Fibroblast of lung (primary cell): ENCODE data around the gene LDLRAD4. TPM values are rescaled to one million over a fixed set of nuclear protein-coding genes. Genes with fewer than 3 reads are reported as not detected.

ENCODE experiments used
- DNase-seq, 2 donors: peaks; one replicate each; pipeline versions ENCODE4 v3.0.0 to v3.0.0-alpha.2; 2010; ENCODE audit warnings: low read depth in 2 of 2
- H2AFZ ChIP-seq: 2 replicates; pipeline ENCODE4 v1.5.1; 2012; ENCODE audit warnings: low read length, control low read depth, inconsistent platforms
- H3K27ac ChIP-seq: 2 replicates; pipeline ENCODE4 v1.5.1; 2011; ENCODE audit warnings: low read length, control low read depth; ENCODE audit not compliant: insufficient read depth
- H3K27me3 ChIP-seq: 2 replicates; pipeline ENCODE4 v1.5.1; 2011; ENCODE audit warnings: mild to moderate bottlenecking, low read length; ENCODE audit not compliant: control insufficient read depth, insufficient read depth
- H3K36me3 ChIP-seq: 2 replicates; pipeline ENCODE4 v1.5.1; 2011; ENCODE audit warnings: low read length; ENCODE audit not compliant: control insufficient read depth, insufficient read depth
- H3K4me1 ChIP-seq: 2 replicates; pipeline ENCODE4 v1.5.1; 2011; ENCODE audit warnings: low read length; ENCODE audit not compliant: control insufficient read depth, insufficient read depth; ENCODE audit errors: extremely low read depth
- H3K4me2 ChIP-seq: 2 replicates; pipeline ENCODE4 v1.5.1; 2011; ENCODE audit warnings: low read length, control low read depth; ENCODE audit not compliant: insufficient read depth; ENCODE audit errors: extremely low read depth
- H3K4me3 ChIP-seq, 4 experiments: fragments of 200-600 bp in 1 of 4; sonication (generic) in 1 of 4; replicated peaks in 1 of 4; 2 replicates each; pipeline ENCODE4 v1.5.1; 2011 to 2016; ENCODE audit warnings: low read length in 4 of 4, low read depth in 3 of 4, mild to moderate bottlenecking in 3 of 4, control low read depth in 2 of 4, inconsistent platforms in 1 of 4, mixed read lengths in 1 of 4; ENCODE audit not compliant: insufficient read depth in 1 of 4; ENCODE audit errors: control extremely low read depth in 1 of 4
- H3K79me2 ChIP-seq: 2 replicates; pipeline ENCODE4 v1.5.1; 2012; ENCODE audit warnings: mild to moderate bottlenecking, low read length, inconsistent platforms; ENCODE audit not compliant: control insufficient read depth, insufficient read depth
- H3K9ac ChIP-seq: 2 replicates; pipeline ENCODE4 v1.5.1; 2011; ENCODE audit warnings: mild to moderate bottlenecking, low read length, control low read depth; ENCODE audit not compliant: insufficient read depth
- H3K9me3 ChIP-seq: 2 replicates; pipeline ENCODE4 v1.5.1; 2012; ENCODE audit warnings: low read depth, low read length; ENCODE audit not compliant: control insufficient read depth, insufficient read depth
- H4K20me1 ChIP-seq: 2 replicates; pipeline ENCODE4 v1.5.1; 2011; ENCODE audit warnings: low read length; ENCODE audit not compliant: control insufficient read depth, insufficient read depth; ENCODE audit errors: extremely low read depth
- CTCF ChIP-seq, 2 donors: IDR thresholded peaks in 1 of 2; conservative IDR thresholded peaks in 1 of 2; 1 replicate in 1 of 2; 2 replicates in 1 of 2; pipeline ENCODE4 v1.5.1; 2011 to 2012; ENCODE audit warnings: low read length in 2 of 2, control low read depth in 1 of 2, inconsistent platforms in 1 of 2, low read depth in 1 of 2, mild to moderate bottlenecking in 1 of 2
- EZH2 ChIP-seq: IDR thresholded peaks from 2 replicates; pipeline ENCODE4 v1.5.1; 2012; ENCODE audit warnings: low read length, control low read depth, mild to moderate bottlenecking; ENCODE audit errors: missing control alignments
- polyA plus RNA-seq, 2 donors: library from polyadenylated mRNA; depleted of rRNA in 1 of 2; stranded (reverse) in 1 of 2; unstranded in 1 of 2; fragments of >200 nt; gene quantifications; 2 replicates each; pipeline ENCODE4 v1.2.1, GENCODE V29; 2011 to 2012; ENCODE audit warnings: missing spikeins in 1 of 2
- total RNA-seq: library from RNA; depleted of rRNA; stranded (reverse); fragments of >200 nt; gene quantifications from 2 replicates; pipeline ENCODE4 v1.2.1, GENCODE V29; 2014

Gene LDLRAD4
- total and polyA plus RNA-seq, 2 donors (not counting 1 experiment from before 2014, with no cell fraction given), result not detected

- no peak overlapping the region for H3K9ac ChIP-seq
- H4K20me1 ChIP-seq, result no peaks in the 10 kb centered on the region
- H3K4me1 ChIP-seq, result no peaks in the 10 kb centered on the region
- H3K9me3 ChIP-seq, result no peaks in the 10 kb centered on the region
- H3K27ac ChIP-seq, result no peak overlapping the region
- H3K27me3 ChIP-seq, result no peaks in the 10 kb centered on the region
- no peak overlapping the region for H2AFZ ChIP-seq
- no peak for DNase-seq
- TF ChIP-seq EZH2 (no peak), CTCF (conservative IDR thresholded peaks at IDR 0.05 in 1 of 2, IDR thresholded peaks at IDR 0.05 in 1 of 2; ENCODE audit: low read depth in 1 of 2, low read length in 2 of 2) (no peak)
- no peaks in the 10 kb centered on the region for H3K36me3 ChIP-seq
- H3K79me2 ChIP-seq, result no peaks in the 10 kb centered on the region
- H3K4me3 ChIP-seq, result no peak overlapping the region
- no peak overlapping the region for H3K4me2 ChIP-seq
Measured at GRCh38 chr18:13577781-13578180, 359.2 kb downstream of the LDLRAD4 start.

GRCh38 chr18:13578400-13578799 lies 359.8 kb downstream of the LDLRAD4 start:
- TF ChIP-seq CTCF (conservative IDR thresholded peaks at IDR 0.05 in 1 of 2, IDR thresholded peaks at IDR 0.05 in 1 of 2; ENCODE audit: low read depth in 1 of 2, low read length in 2 of 2), result no peak
- TF ChIP-seq EZH2, result no peak
- DNase-seq, result no peak

GRCh38 chr18:13579874-13580273 lies 361.3 kb downstream of the LDLRAD4 start:
- Histone ChIP-seq H3K4me2 (no peak overlapping the region), H3K4me1 (no peaks in the 10 kb centered on the region), H2AFZ (no peak overlapping the region), H3K27ac (no peak overlapping the region), H3K9ac (no peak overlapping the region), H3K36me3 (no peaks in the 10 kb centered on the region), H4K20me1 (no peaks in the 10 kb centered on the region), H3K9me3 (no peaks in the 10 kb centered on the region), H3K27me3 (no peaks in the 10 kb centered on the region), H3K4me3 (no peak overlapping the region), H3K79me2 (no peaks in the 10 kb centered on the region)
- TF ChIP-seq EZH2, result no peak
- no peak for TF ChIP-seq CTCF (conservative IDR thresholded peaks at IDR 0.05 in 1 of 2, IDR thresholded peaks at IDR 0.05 in 1 of 2; ENCODE audit: low read depth in 1 of 2, low read length in 2 of 2)
- no peak for DNase-seq

More at GRCh38 chr18:13578400-13578799, 359.8 kb downstream of the LDLRAD4 start:
- Histone ChIP-seq H3K79me2 (no peaks in the 10 kb centered on the region), H3K4me1 (no peaks in the 10 kb centered on the region), H3K27me3 (no peaks in the 10 kb centered on the region), H4K20me1 (no peaks in the 10 kb centered on the region), H3K4me2 (no peak overlapping the region), H2AFZ (no peak overlapping the region), H3K4me3 (no peak overlapping the region), H3K9ac (no peak overlapping the region), H3K27ac (no peak overlapping the region), H3K36me3 (no peaks in the 10 kb centered on the region), H3K9me3 (no peaks in the 10 kb centered on the region)
